SW 1271 (cell line): ENCODE data around the gene KLHL3.
A peak's percentile ranks its signal among the peaks of the same experiment; 100 is the strongest.

Experiments
- DNase-seq, 2 experiments: peaks; one replicate each; lab custom pipeline; 2025; lab: John Stamatoyannopoulos, UW

Gene KLHL3

DNA sequence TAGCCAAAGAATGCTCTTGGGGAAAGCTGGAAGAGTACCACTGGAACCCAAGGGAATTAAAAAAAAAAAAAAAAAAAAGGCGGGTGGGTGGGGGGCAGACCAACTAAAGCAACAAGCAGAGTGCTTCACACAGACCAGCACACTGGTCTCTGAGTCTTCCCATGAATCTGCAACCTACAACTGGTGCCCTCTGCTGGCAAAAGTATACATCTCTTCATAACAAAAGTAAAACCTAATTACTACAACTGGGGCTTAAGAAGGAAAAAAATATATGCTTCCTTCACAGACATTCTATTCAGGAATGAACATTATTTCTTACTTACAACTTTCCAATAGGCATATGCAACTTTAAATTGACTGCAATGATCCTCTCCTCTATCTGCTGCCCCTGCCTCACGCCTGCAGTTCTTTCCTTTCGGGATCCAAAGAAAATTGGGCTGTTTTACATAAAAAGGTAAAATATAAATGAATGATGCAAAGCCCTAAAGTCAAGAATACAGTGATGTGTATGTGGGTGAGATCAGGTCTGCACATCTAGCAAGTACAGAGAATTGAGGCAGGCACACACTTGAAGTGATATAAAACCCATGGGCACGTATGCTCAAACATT is 7.2 kb upstream of the KLHL3 start:
- peak; percentile 53 to 78 for DNase-seq

DNA sequence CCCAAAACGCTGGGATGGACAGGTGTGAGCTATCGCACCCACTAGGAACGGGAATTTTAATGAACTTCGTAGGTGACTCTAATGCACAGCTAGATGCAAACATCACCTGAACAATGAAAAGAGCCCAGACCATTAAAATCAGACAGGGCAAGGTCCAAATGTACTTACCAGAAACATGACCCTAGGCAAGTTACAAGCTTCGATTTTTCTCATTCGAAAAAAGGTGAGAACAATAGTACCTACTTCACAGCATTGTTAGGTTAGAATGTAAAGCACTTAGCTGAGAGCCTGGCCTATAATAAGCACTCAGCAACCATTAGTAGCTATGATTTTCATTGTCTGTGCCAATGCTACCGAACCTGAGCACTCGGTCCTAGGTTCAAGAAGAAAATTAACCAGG is 5.8 kb upstream of the KLHL3 start:
- no peak for DNase-seq

DNA sequence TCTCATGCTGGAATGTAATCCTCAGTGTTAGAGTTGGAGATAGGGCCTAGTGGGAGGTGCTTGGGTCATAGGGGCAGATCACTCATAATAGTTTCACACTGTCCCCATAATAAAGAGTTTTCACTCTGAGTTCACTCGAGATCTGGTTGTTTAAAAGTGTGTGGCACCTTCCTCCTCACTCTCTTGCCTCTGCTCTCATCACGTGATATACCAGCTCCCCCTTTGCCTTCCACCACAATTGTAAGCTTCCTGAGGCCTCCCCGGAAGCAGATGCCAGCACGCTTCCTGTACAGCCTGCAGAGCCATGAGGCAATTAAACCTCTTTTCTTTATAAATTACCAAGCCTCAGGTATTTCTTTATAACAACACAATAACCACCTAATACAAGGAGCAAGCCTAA is 3.8 kb upstream of the KLHL3 start:
- DNase-seq: no peak

DNA sequence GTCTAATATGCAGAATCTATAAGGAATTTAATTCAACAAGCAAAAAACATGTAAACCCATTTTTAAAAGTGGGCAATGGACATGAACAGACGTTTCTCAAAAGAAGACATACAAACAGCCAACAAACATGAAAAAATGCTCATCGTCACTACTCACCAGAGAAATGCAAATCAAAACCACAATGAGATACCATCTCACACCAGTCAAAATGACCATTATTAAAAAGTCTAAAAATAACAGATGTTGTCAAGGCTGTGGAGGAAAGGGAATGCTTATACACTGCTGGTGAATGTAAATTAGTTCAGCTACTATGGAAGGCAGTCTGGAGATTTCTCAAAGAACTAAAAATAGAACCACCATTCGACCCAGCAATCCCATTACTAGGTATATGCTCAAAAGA is 3.1 kb upstream of the KLHL3 start:
- no peak for DNase-seq

DNA sequence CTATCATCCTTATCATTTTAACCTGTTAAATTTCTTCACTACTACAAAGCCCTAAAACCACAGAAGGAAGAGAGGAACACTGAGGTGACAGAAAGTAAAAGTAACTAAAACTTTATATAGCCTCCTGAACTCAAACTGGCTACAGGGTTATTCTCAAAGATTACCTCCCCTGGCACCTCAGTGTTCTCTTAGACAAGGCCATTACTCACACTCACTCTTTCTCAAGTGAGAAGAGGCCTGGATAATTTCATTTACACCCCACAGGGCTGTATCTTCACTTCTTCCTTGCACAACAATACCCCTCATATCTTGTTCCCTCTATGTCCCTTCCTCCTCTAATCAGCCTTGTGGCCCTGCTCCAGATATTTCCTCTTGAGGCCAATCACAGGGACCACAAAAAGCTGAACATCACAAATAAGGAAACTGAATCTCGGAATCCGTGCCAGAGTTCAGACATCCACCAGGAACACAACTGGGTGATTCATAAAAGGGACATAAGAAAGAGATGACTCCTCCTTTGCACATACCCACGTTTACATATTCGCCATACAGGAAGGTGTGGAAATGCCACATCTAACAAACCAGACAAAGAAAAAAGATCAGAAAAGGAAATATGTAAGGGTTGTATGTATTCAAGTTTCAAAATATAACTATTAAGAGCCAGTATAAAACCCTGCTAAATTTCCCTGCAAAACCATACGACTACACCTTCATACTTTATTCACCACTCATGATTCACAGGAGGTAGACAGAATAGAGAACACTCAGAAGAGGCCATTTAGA is 1.7 kb upstream of the KLHL3 start:
- DNase-seq: no peak

DNA sequence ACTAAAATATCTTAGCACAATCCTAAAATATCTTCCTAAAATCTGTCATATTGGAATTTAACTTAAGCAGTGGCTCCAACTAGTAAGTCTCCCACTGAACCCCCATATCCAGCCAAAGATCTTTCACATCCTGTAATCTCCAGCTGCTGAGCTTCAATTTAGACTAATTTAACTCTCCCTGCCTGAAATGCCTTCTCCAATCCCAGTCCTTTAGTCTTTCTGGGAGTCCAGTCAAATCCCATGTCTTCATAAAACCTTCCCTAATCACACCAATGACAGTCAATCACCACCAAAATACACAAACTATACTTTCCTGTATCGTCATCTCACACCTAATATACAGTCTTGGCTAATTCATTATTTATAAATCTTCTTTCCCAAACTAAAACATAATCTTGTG is 607 bp upstream of the KLHL3 start:
- no peak for DNase-seq

DNA sequence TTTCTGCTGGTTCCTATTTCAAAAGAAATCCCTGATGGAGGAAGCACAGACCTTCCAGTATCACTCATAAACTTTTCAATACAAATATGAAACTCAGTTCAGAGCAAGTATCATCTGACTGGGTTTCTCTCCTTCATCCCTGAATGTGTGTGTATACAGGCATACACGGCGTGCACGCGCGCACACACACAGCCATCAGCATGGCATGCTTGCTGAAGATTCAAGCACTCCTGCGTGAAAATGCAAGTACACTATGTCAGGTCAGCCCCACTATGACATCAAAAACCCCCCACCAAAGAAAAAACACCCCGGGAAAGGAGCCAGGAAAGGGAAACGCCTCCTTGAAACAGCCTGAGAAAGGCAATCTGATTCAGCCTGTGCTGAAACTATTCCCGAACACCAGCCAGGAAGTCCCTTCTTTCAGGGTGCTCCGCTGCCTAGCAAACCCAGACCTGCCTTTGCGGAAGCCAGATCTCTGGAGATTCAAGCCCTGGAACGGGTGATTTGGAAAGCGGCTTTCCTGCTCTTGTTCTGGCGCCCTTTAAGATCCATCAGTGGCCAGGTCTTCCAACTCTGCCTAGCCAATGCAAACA is 831 bp downstream of the KLHL3 start:
- no peak for DNase-seq

DNA sequence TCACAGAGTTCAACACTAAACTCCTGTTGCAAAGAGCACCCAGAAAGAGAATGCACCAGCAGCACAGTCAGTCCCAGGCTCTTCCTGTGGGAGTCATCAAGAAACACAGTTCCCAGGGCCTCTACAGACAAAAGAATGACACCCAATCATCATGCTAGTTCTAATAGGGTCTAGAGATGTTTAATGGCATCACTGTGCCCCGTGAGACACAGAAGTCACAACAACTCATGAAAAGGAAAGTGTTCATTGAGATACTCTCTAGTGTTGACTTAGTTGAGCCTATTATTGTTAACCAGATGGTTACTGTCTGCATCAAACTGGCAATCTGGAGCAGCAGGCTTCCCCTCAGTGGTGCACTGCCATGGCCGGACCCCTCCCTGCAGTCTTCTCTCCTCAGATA is 1.6 kb downstream of the KLHL3 start:
- no peak for DNase-seq

DNA sequence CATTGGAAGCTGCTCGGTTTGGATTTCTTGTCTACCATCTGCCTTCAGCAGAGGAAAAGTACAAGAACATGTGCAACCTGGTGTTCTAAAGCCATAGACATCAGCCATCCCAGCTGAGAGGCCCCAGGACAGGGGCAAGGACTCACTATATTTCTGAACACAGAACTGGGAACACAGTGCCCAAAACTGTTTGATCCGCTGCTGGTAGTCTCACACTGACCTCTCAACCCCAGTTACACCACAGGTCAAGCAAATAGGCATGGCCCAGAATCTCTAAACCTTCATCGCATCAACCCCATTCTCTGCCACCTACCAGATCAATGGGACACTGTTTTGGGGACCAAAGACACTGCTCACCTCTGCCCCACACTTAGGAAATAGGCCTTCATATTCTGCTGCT is 2.0 kb downstream of the KLHL3 start:
- DNase-seq: no peak

DNA sequence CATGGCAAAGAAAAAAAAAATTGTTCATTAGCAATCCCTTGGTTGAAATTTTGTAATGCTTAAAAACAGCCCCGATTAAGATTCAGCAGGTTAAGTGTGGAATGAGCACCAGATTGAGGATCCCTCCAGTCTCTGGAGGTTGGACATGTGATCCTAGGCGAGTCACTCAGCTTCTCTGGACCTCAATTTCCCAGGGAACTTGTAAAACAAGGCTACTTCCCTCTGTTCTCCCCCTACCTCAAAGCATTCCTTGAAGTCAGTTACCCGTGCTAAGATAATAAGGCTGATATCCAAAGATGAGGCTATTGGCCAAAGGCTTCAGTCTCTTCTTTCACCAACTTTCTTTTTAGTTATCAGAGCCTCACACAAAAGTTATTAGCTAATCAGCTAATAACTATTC is 2.9 kb downstream of the KLHL3 start:
- no peak for DNase-seq

DNA sequence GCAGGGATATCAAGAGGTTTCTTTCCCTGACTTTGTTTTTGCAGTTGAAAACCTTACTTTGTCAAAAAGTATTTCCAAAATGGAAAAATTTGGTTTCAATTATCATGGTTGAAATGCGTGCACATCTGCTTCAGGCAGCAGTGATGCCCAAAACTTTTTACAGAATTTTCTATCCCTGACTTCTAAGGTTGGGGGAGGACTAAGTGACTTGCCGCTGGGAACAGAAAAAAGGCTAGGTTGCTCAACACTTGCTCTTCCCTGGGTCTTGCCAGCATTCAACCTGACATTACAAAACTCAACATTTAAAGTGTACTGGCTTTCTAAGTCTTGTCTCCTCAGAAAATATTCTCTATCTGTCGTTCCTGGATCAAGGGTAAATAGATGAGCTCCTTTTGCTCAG is 4.7 kb downstream of the KLHL3 start:
- DNase-seq: no peak

DNA sequence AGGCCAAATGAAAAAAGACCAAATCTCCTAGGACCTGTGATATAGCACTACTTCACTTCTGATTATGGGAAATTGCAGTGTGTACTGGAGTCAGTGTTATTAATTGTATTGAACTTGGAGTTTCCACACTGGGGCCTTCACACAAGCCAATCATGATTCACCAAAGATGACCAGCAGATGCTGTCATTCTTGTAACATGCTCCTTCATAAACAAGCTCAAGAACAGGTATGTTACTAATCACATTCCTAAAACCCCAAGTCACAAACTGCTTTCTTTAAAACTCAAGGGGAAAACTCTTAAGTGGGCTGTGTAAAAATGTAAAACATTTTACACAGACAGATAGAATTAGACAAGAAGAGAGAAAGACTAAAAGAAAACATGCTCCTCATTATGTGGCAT is 5.6 kb downstream of the KLHL3 start:
- no peak for DNase-seq

DNA sequence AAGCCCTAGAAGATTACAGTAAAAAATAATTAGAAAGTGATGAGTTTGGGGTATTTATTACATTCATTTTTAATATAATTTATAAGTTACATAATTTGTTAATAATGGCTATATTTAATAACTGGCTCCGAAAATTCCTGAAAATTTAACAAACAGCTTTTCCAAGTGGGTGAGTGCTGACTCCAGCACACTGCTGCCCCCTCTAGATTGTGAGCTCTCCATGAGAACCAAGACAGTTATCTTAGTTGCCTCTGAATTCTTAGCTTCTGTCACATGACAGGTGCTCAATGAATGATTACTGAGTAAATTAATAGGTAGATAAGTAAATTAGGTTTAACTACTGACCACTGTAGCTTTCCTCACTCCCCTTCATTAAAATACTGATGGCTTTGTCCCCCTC is 7.8 kb downstream of the KLHL3 start:
- DNase-seq: no peak

DNA sequence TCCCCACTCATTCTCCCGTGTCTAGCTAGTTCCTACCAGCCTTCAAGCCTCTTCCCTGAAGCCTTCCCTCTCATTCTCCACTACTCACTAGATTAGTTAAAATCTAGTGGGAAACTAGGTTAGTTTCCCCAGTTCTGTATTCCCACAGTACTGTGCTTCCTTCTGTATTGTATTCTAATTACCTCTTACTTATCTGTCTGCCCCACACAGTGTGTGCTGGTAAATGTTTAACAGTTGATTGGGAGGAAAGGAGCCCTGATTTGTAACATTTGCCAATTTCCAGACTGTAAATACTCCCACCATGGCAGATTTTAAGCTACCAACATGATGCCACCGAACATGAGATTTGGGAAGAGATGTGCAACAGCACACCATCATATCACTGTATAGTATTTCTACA is 8.3 kb downstream of the KLHL3 start:
- no peak for DNase-seq

DNA sequence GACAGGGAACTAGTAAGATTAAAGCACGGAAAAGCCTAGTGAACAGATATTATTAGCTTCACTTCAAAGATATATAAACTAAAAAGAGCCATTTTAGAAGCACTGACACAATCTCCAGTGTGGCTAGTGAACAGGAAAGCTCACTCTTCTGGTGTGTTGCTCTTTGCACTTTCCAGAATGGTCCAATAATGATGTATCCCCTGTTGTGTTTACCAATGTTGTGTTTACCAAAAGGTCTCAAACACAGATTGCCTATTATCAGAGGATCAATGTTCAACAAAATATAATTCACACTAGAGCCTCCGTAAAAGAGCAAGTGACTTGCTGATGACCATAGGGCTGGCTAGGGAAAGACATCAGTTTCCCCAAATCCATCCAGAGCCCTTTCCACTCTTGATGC is 11.6 kb downstream of the KLHL3 start:
- no peak for DNase-seq

DNA sequence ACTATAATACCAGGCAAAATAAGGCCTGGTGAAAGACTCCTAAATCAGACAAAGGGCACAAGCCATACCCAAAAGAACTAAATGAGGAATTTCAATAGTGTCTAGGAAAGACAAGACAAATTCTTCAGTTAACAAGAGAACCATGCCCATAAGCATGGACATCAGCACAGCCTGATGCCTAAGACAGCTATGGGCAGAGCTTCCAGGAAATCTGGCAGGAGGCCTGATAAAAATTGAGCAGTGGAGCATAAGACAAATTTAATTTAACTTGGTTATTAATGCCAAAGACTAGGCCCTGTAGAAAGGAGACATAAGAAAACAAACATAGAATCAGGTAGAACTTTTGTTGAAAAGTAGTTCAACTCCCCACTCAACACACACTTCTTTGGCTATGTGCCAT is 17.3 kb downstream of the KLHL3 start:
- DNase-seq: no peak

DNA sequence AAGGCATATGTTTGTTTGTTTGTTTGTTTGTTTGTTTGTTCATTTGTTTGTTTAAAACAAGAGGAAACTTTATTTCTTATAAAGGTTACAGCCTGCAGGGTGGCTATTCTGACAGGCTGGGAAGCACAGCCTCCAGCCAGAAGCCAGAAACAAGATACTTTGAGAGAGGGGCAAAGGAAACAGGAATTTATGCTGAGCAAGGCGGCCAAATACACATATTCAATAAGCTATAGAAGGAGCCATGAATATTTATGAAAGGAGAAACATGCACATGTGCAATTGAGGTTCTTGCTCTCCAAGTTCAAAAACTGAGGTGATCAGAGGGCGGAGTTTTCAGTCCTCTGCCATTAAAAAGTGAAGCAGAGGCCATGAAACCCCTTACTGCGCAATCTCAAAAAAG is 19.6 kb downstream of the KLHL3 start:
- no peak for DNase-seq

DNA sequence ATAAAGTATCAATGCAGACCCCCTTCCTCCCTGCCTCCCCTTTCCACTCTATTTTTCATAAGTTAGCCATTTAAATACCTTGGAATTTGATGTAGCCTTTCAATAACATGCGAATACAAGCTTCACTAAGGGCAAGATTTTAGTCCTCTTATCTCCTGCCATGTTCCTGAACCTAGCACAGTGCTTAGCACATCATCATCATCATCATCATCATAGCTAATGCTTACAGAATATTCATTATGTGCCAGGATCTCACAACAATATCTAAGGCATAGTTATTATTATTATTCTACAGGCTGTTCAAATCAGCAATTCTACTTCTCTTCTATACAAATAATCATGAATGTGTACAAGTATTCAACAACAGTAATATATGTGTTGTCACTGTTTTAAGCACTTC is 20.4 kb downstream of the KLHL3 start:
- no peak for DNase-seq

DNA sequence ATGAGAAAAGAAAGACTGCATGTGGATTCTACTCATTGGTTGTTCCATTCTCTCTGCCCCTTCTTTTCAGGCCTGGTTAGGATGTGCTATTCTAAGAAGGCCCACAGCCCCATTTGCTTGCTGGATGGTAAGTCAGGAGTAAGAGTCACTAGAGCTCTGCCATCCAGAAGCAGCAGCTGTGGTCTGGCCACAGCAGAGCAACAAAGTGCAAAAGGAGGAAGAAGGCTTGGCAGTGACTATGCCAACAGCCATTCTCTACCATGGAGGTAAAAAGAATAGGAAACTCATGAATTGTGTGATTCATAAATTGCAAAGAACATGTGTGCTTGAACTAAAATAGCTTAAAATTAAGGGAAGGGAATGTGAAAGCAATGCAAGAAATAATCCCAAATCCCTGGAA is 20.9 kb downstream of the KLHL3 start:
- DNase-seq: no peak

DNA sequence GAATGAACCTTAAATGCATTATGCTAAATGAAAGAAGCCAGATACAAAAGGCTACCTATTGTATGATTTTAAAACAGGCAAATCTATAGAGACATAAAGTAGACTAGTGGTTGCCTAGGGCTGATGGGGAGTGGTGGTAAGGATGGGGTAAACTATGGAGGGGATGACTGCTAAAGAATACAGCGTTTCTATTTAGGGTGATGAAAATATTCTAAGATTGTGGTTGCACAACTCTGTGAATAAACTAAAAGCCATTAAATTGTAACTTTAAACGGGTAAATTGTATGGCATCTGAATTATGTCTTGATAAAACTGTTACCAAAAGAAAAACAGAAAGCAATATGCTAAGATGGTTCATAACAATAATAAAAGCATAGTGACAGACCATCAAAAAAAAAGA is 21.4 kb downstream of the KLHL3 start:
- DNase-seq: no peak

DNA sequence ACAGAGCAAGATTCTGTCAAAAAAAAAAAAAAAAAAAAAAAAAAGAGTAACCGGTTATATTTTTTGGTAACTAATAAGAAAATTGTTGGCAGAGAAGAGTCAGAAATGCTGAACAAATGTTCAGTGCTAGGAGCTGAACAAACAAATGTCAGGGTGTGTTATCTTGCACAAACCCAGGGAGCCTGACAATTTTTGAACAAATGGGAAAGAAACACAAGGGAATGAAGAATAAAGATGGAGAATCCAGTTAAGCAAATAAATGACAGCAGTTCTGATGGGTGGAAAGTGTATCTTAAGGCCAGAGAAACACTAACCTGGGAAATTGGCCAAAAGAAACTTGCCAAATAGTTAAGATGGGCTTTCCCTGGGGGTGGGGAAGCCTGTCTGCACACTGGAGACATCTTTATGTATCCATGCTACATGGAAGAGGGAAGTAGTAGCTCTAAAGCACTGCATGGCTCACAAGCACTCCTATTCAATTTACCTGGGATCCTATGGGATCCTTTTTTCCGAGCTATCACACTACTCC is 23.7 kb downstream of the KLHL3 start:
- no peak for DNase-seq

DNA sequence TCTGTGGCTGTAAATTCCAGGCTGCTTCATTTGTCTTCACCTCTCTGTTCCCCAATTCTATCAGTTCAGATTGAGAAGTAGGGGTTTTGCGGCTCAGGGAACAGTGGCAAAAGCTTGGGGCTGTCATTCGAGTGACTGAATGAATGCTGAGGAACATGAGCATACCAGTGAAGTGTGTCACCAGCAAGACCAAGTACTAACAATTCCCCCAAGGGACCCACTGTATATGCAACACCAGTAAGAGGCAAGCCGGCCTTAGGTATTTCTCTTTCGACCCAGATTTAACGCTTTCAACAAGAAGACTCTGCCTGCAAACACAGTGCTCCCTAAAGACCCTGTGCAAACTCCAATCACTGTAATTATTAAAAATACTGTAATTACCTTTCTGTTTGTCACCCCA is 25.8 kb downstream of the KLHL3 start:
- DNase-seq: no peak

DNA sequence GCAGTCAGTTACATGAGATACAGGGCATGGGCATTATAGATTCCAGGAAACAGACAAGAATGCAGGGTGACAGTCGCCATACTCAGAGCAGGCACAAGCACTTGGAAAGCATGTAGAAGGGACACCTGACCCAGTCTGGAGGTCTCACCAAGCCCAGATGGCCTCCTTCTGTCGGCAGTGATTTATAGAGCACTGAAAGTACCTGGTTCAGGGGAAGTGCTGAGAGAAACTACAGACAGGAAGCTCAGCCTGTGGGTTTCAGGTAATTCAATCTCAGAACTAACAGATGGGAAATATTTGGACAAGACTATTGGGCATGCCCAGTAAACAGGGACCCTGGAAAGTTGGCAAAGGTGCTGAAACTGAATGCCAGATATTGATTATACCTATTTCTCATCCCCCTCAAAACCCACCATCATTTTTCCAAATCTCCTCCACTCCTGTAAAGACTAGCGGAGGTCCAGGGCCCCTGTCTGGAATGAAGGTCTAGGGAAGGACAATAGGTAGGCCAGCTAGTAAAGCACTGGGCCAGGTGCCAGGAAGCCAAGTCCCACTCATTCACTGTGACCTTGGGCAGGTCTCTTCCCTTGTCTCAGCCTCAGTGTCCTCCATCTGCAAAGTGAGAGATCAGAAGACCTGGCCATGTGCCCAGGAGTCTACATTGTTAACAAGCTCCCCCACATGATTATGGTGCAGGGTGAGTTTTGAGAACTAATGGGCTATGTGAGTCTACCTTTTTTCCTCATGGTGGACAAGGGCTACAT is 26.9 kb downstream of the KLHL3 start:
- no peak for DNase-seq
